PFSK-1 (cell line): Measurements from ENCODE around the gene TLK1.

ENCODE experiments used
- POLR2AphosphoS5 ChIP-seq: IDR thresholded peaks from 2 replicates; pipeline ENCODE4 v1.6.1; 2012; ENCODE audit warnings: low read depth, mild to moderate bottlenecking, control low read depth, low read length, moderate library complexity
- REST ChIP-seq, 2 experiments: IDR thresholded peaks; 2 replicates each; pipeline versions ENCODE4 v1.6.1 to v1.8.0; 2011 to 2012; ENCODE audit warnings: low read depth in 2 of 2, low read length in 2 of 2, control low read depth in 1 of 2, inconsistent platforms in 1 of 2, mild to moderate bottlenecking in 1 of 2, moderate library complexity in 1 of 2; ENCODE audit not compliant: insufficient read depth in 1 of 2
- SIN3A ChIP-seq: IDR thresholded peaks from 2 replicates; pipeline ENCODE4 v1.6.1; 2012; ENCODE audit warnings: mild to moderate bottlenecking, low read length, moderate library complexity, borderline replicate concordance; ENCODE audit not compliant: insufficient read depth
- TAF1 ChIP-seq: IDR thresholded peaks from 2 replicates; pipeline ENCODE4 v1.6.1; 2012; ENCODE audit warnings: low read length, control low read depth, borderline replicate concordance; ENCODE audit not compliant: insufficient read depth

- TF ChIP-seq POLR2AphosphoS5 (no peak), REST (IDR thresholded peaks at IDR 0.05; ENCODE audit: insufficient read depth in 1 of 2, low read depth in 2 of 2, low read length in 2 of 2) (no peak), SIN3A (no peak), TAF1 (no peak)
Measured at GRCh38 chr2:171181064-171182049, 20.7 kb upstream of the TLK1 start.
